Activated T-helper 1 cell treated with Interleukin-2 at 50 U/mL for 16 hours (primary cell): ENCODE measurements around the gene RFC2.
A peak's percentile ranks its signal among the peaks of the same experiment; 100 is the strongest.
"Not testable (repeated sequence)": the region's sequence is repeated elsewhere in the genome, so short reads cannot be mapped to it uniquely, and the experiment has no call there.

Experiments
- DNase-seq: peaks from one replicate; pipeline ENCODE4 v3.0.0-alpha.2; 2020; ENCODE audit warnings: low read depth

Gene RFC2

DNA sequence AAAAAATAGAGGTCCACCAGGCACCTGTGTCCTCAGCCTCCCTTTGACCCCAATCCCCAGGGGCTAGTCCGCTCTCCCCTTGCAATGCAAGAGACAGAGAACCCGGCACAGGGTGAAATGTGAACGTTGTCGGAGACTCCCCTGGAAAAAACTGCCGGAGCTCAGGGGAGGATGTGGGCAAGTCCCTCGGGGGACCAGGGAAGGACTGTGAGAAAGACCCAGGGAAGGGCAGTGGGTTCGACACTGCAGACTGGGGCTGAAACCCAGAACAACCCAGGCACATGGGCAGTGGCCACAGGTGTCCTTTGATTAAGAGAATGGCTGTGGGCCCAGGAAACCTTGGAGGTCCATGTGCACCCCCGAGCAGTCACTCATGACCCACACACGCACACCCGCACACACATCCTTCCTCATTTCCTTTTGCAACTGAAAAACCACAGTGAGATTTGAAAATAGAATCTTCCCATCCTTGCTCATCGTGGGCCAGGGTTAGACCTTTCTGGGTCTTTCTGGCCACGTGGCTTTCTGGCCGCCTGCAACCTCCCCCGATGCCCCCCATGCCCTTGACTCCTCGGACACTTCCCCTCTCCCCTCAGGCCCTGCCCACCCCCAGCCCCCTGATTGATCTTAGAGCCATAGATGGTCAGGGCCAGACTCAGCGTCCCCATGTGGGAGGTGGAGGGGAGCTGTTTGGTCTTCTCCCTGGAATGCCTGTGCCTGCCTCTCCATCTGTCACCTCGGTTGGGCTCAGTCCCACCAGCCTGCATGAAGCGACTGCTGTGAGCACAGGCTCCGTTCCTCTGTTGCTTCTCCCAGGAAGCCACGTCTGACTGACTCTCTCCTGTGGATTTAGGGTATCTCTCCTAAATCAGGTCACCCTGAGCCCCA lies 36.5 kb downstream of the RFC2 start:
- DNase-seq = no peak

DNA sequence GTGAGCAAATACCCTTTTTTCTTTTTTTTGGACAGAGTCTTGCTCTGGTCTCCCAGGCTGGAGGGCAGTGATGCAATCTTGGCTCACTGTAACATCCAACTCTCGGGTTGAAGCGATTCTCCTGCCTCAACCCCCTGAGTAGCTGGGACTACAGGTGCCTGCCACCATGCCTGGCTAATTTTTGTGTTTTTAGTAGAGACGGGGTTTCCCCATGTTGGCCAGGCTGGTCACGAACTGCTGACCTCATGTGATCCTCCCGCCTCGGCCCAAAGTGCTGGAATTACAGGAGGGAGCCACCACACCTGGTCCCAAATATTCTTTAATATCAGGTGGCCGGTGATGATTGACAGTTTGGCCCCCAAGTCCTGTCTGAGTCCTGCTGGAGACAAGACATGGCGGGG lies 37.8 kb downstream of the RFC2 start:
- no peak for DNase-seq

DNA sequence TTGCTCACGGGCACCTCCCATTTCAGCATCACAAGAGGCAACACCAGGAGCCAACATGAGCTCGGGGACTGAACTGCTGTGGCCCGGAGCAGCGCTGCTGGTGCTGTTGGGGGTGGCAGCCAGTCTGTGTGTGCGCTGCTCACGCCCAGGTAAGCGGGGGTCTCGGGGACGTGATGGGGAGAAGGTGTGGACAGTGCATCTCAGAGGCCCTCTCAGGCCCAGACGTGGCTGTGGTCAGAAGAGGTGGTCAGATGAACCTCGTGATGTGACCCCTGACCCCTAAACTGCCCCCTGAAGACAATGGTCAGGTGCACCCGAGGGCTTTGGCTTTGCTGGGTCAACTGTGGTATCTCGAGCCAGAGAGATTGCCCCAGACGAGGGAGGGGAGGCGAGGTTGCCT lies 38.3 kb downstream of the RFC2 start:
- DNase-seq = no peak

DNA sequence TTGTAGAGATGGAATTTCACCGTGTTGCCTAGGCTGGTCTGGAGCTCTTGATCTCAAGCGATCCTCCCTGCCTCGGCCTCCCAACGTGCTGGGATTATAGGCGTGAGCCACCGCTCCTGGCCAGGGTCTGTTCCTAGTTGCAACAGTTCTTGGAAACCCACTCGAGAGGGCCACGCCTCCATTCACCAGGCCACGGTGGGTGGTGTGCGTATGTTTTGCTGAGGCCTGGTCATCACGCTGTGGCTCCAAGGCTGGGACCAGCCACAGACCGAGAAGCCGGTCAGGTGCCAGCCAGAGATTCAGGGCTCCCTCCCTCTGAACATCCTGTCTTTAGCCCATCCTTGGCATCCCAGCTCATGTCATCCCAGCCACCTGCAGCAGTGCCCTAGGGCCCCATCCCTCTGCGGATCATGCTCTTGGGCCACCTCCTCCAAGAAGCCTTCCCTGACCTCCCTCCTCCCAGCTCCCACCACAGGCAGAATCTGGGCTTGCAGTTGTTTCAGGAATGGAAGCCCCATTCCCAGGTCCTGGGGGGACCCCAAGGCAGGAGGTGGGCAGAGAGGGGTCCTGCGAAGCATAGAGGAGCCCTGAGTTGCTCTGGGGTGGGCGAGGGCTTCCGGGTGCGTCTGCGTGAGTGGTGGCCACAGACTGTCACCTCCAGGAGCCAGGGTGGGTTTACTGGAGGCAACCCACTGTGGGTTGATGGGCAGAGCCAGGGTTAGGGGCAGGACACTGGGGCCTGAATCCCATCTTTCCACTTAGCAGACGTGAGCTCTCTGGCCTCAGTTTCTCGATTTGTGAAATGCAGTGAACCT lies 39.2 kb downstream of the RFC2 start:
- DNase-seq = no peak

DNA sequence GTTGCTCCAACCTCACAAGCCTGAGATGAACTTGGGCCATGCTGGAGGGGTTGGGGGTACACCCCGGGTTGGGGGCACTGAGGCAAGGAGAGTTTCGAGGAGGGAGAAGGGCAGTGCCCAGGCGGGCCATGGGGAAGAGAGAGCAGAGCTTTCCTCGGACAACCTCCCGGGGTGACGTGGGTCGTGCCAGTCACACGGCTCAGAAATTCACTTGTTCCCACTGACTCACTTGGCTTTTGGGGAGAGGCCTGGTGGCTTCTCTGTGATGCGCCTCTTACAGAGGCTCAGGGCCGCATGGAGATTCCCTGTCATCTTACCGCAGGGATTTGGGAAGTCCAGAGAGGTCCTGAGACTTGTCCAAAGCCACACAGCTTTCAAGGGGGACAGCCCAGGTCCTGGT lies 41.5 kb downstream of the RFC2 start:
- no peak for DNase-seq

DNA sequence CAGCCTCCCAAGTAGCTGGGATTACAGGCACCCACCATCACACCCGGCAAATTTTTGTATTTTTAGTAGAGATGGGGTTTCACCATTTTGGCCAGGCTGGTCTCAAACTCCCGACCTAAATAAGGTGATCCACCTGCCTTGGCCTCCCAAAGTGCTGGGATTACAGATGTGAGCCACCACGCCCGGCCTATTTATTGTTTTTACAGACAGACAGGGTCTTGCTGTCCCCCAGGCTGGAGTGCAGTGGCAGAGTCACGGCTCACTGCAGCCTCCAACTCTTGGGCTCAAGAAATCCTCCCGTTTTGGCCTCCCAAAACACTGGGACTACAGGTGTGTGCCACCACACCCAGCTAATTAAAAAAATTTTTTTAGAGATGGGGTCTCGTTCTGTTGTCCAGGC lies 46.0 kb downstream of the RFC2 start:
- not testable (repeated sequence) for DNase-seq

DNA sequence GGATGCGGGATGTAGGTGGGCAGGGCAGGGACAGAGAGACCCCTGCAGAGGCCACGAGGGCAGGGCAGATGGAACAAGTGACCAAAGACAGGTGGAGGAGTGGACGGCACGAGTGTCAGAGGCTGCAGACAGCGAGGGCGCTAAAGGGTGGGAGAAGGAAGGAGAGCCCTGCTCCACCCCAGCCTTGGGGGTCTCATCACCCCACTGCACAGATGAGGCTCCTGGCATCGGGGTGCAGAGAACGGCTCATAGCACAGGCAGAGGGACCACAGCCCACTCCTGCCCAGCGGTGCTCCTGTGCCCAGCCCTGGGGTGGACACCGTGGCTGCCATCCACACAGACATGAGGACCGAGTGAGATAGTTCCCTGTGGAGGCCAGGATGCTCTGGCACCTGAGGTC lies 46.6 kb downstream of the RFC2 start:
- no peak for DNase-seq

DNA sequence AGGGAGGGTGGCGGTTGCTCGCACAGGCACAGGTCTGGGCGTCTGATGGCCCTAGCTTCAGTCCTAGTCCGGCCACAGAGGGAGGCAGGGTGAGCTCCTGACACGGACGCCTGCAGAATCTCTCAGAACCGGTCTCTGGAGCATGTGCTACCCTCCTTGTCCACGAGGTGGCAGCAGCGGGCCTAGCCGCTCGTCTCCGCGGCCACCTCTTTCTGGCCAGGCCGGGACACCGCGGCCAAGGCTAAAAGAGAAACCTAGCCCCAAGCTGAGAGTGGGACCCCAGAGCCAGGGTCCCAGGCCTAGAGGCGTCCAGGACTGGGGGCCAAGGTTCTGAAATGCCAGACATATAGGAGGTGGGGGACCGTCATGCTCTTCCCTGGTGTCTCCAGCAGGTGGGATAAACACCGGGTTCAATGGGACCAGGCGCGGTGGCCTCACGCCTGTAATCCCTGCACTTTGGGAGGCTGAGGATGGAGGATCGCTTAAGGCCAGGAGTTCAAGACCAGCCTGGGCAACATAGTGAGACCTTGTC lies 47.5 kb downstream of the RFC2 start:
- peak; percentile 65 for DNase-seq

DNA sequence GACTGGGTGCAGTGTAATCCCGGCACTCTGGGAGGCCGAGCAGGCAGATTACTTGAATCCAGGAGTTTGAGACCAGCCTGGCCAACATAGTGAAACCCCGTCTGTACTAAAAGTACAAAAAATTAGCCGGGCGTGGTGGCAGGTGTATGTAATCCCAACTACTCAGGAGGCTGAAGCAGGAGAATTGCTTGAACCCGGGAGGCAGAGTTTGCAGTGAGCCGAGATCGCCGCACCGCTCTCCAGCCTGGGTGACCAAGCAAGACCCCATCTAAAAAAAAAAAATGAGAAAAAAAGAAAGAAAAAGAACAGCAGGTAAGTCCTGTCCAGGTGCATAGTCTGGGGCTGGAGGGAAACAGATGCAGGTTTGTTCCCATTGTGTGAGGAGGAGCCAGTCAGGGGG lies 48.1 kb downstream of the RFC2 start:
- not testable (repeated sequence) for DNase-seq

DNA sequence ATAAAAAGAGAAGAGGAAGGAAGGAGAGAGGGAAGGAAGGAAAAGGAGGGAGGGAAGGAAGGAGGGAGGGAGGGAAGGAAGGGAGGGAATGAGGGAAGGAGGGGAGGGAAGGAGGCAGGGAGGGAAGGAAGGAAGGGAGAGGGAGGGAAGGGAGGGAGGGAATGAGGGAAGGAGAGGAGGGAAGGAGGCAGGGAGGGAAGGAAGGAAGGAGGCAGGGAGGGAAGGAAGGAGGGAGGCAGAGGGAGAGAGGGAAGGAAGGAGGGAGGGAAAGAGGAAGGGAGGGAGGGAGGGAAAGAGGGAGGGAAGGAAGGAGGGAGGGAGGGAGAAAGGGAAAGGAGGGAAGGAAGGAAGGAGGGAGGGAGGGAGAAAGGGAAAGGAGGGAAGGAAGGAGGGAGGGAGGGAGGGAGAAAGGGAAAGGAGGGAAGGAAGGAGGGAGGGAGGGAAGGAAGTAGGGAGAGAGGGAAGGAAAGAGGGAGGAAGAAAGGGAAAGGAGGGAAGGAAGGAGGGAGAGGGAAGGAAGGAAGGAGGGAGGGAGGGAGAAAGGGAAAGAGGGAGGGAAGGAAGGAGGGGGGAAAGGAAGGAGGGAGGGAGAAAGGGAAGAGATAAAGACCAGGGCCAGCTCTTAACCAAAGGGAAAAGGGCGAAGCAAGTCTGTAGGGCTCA lies 50.1 kb downstream of the RFC2 start:
- DNase-seq = no peak

DNA sequence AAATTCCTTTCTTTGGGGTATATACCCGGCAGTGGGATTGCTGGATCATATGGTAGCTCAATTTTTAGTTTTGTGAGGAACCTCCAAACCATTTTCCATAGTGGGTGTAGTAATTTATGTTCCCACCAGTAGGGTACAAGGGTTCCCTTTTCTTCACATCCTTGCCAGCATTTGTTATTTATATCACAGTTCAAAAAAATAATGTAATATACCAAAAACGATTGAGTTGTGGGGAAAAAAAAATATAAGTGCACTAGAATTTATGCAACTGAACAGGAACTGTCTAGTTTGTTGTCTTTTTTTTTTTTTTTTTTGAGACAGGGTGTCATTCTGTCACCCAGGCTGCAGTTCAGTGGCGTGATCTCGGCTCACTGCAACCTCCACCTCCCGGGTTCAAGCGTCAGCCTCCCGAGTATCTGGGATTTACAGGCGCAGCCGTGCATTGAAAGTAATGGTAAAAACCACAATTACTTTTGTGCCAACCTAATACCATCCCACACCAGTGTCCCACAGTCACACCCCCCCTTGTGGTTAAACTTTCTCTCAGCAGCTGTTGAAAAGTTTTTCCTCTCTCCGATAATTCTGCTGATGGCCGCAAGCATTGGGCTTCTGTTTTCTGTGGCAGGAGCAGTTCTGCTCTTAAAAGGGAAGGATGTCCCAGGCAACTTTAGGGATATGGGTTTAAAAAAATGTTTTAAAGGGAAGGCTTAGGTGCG lies 51.2 kb downstream of the RFC2 start:
- DNase-seq = no peak

DNA sequence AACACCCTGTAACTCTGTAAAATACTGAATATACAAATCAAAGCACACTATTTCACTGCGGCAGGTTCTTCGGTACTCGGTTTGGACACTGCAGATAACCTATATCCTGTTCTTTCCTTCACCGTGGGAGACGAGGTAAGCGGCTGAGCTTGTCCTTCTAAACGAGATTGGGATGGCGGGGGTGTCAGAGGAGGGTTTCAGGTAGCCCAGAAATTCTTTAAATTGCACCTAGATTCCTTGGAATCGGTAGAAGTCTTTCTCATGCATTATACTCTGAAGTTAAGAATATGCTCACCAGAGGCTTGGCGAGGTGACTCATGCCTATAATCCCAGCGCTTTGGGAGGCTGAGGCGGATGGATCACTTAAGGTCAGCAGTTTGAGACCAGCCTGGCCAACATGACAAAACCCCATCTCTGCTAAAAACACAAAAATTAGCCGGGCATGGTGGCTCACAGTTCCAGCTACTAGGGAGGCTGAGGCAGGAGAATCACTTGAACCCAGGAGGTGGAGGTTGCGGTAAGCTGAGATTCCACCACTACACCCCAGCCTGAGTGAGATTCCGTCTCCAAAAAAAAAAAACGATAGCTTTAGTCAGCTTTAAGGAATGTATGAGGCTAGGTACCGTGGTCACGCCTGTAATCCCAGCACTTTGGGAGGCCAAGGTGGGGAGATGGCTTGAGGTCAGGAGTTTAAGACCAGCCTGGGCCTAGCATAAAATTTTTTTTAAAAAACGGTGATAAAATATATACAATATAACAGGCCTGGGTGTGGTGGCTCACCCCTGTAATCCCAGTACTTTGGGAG lies 54.4 kb downstream of the RFC2 start:
- no peak for DNase-seq

DNA sequence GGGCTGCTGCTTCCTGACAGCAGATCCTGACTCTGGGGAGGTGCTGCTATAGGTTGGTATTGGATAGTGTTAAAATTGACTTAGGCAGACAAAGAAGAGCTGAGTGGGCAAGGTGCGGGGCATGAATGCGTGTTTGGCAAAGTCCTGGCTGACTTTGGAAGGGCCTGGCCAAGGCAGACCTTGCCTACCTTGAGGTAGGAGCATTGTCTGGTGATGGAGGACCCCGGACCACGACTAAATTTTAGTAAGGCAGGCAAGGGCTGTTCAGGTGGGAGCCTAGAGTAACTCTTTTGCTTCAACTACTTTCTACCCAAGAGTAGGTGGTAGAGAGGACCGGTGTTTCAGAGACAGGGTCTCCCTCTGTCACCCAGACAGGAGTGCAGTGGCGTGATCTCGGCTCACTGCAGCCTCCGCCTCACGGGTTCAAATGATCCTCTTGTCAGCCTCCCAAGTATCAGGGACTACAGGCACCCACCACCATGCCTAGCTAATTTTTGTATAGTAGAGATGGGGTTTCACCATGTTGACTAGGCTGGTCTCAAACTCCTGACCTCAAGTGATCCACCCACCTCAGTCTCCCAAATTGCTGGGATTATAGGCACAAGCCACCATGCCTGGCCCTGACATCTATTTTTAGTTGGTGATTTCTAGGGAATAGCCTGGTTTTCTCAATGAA lies 56.6 kb downstream of the RFC2 start:
- no peak for DNase-seq

DNA sequence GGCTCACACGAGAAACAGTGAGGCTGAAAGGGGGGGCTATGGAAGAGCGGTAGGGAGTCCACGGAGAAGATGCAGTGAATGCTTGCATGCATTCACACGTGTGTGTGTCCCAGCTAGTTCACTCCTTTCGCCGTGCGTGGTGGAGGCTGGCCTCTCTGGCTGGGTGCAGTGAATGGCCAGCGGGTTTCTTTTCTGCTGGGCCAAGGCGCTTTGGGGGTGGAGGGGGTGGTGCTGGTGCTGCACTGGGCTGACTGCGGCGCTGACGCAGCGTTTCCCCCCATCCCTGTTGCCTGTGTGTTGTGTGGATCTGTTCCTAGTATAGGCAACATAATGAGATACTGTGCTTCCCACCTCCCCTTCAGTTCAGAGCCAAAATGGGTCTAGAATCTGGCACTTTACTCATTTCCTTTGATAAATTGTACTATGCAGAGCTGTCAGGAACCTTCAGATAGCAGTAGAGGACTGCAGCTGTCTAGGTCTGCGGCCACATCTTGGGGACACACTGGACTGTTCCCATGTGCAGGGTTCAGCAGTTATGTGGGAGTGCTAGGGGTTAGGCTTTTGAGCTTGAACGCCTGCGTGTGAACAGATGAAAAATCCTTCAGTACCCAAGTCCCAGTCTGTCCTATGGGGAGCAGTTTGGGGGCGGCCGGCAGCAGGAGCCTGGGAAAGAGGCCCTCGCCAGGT lies 58.1 kb downstream of the RFC2 start:
- DNase-seq = not testable (repeated sequence)

DNA sequence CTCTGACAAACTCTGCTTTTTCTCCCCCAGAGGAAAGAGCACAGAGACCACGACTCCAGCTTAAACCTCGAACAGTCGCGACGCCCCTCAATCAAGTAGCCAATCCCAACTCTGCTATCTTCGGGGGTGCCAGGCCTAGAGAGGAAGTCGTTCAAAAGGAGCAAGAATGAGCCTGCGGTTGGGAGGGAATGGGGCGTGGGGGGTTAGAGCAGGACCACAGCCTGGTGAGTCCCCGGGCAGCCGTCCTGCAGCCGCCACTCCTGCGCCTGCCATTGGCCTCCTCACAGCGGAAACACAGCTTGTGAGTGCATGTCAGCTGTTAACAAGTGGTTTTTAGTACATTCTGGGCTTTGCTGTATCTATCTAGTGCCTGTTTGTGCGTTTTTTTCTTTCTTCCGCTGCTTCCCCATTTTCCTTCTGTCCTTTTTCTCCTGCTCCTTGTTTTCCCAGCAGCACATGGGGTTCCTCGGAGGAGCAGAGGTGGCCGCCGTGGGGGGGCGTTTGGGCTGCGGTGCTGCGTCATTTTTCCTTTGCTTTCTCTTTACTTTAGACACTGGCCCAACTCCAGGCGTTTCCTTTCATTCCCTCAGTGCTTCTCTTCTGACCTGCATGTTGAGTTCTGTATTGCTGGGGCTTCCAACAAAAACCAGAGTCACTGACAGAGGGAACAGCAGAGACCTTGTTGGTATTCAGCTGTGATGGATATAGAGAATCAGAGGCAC lies 58.9 kb downstream of the RFC2 start:
- DNase-seq = not testable (repeated sequence)

DNA sequence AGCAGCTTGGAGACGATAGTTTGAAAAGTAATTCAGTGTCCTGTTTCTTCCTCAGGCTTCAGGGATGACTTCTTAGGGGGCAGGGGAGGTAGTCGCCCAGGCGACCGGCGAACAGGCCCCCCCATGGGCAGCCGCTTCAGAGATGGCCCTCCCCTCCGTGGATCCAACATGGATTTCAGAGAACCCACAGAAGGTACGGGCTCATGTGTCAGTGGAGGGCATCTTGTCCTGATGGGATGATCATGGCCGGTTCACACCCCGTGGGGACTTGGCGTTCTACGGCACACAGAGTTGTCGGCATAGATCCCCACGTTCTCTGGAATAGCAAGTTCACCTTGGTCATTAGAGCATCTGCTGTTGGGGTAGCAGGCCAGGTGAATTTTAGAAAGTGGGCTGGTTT lies 59.5 kb downstream of the RFC2 start:
- no peak for DNase-seq

DNA sequence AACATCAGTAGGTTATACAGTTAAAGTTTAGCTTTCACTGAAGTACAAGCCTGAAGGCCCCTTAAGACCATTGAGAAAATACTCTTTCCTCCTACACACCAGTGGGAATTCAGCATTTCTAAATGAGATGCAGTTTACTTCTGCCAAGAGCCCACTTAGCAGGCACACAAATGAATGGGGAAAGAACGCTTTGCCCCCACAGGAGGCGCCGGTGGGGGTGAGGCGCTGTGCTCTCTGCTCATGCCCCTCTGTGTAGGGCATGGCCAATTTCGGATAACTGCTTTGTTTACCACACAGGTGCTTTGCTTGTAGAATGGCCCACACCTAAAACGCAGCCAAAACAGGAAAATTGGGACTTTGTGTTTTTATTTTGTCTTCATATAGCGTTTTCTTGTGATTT lies 60.3 kb downstream of the RFC2 start:
- DNase-seq = no peak

DNA sequence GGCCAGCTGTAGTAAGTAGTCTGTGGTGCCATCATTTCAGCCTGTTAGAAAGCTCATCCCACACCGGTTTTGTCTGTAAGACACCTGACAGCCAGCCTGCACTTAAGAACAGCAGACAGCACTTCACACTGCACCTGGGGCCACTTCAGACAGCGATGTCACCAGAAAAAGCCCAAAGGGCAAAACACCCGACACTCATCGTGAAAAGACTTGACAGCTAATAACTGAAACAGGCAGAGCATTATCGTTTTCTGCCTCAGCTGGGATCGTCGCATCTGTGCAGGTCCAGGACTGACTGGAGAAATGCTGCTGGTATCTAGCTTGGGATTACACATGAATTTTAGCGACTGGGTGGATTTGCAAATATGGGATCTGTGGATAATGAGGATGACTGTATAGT lies 61.1 kb downstream of the RFC2 start:
- no peak for DNase-seq

DNA sequence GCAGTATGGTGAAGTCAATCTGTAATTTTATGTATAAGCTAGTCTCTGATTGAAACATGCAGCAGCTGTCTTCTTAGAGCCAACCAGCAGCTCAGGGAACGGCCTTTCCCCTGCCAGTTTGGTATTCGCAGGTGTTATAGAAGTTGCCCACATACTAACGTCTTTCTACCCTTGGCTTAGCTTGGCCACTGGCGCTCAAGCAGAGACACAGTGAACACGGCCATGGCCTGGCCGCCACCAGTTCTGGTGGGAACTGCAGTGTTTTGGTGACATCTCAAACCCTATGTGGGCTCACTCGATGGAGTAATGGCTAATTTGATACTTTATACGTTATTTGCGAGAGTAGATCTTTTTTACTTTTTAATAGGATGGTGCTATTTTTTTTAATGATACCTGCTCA lies 63.0 kb downstream of the RFC2 start:
- no peak for DNase-seq
